Activated CD8-positive, alpha-beta memory T cell treated with anti-CD3 and anti-CD28 coated beads, Interleukin-2, amount 50 U/mL, for 1 hour (primary cell): ENCODE results near the gene GNB3.

Source experiments
- DNase-seq: peaks from one replicate; pipeline ENCODE4 v3.0.0-alpha.2; 2020; ENCODE audit errors: extremely low read depth

Gene GNB3

DNA sequence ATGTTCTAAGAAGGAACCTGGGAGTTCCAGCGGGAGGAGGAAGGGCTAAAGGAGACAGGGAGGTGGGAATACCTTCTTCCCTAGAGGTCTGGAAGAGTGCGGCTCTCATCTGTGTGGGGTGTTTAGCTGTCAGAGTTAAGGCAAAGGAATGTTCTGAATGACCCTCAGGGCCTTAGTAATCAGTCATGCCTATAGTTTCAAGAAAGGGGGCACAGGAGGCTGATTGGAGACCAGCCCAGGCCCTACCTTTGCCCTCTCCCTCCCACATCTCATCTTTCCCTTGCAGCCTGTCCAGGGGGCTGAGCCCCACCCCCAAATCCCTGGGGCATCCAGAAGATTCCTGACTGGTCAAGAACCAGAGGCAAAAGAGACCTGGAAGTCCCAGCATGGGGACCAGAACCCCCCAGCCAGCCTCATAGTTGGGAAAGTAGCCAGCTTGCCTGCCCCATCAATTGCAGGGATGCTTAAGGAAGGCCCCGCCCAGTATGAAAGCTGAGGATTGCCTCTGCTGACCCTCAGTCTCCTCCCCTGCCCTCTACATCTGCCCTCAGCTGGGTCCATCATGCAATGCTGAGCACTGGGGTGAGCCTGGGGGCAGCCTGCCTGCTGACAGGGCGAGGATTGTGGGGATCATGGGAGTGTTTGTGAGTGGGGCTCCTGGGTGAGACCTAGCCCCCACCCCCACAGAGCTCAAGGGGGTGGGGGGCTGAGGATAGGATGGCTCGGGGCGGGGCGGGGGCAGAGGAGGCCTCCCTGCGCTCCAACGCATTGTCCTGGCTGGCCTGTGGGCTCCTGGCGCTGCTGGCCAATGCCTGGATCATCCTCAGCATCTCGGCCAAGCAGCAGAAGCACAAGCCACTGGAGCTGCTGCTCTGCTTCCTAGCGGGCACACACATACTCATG, 17.3 kb upstream of the GNB3 start:
- DNase-seq: no peak

DNA sequence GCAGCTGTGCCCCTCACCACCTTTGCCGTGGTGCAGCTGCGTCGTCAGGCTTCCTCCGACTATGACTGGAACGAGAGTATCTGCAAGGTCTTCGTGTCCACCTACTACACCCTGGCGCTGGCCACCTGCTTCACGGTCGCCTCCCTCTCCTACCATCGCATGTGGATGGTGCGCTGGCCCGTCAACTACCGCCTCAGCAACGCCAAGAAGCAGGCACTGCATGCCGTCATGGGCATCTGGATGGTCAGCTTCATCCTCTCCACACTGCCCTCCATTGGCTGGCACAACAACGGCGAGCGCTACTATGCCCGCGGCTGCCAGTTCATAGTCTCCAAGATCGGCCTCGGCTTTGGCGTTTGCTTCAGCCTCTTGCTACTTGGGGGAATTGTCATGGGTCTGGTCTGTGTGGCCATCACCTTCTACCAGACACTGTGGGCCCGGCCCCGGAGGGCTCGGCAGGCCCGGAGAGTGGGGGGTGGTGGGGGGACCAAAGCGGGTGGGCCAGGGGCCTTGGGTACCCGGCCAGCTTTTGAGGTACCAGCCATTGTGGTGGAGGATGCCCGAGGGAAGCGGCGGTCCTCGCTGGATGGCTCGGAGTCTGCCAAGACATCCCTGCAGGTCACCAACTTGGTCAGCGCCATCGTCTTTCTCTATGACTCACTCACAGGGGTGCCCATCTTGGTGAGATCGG, 16.5 kb upstream of the GNB3 start:
- no peak for DNase-seq

DNA sequence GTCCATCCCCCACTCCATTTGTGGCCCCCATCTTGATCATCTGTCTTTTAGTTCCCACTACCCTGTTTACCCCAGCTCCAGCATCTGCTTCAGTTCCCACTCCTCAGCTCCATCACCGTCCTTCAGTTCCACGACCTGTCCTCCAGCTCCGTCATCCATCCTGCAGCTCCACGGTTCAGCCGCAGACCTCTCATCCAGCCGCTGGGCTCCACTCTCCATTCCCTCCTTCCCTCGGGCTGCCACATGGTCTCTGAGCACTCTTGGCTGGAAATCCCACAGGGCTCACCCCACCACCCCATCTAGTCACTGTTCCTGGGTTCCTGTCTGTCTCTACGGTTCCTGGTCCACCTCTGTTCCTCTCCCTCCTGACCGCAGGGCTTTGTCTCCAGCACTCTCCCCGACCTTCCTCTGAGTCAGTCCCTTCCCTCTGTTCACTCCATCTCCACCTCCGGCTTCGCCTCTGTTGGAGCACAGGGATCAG, 15.8 kb upstream of the GNB3 start:
- no peak for DNase-seq

DNA sequence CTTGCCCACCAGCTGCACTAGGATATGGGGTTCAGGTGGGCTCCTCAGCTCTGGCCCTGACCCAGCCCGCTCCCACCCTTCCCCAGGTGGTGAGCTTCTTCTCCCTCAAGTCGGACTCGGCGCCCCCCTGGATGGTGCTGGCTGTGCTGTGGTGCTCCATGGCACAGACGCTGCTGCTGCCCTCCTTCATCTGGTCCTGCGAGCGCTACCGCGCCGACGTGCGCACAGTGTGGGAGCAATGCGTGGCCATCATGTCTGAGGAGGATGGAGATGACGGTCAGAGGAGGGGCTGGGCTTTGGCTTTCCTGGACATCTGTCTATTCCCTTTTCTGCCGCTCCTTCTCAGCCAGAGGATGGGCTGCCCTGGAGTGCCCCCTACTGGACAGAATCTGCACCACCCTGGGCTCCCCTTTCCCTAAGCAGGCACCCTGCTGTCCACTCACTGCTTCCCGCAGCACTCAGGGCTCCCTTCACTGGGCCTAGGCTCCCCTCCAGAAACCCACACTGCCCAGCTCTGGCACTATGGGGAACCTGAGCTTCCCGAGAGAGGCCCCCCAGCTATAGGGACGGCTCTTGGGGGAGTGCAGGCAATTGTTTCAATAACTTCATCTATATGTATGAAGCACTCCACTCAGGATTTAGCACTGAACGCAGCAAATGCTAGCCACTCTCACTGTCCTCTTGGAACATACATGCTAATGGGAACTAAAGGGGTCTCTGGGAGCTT, 15.2 kb upstream of the GNB3 start:
- peak; percentile 27 for DNase-seq

DNA sequence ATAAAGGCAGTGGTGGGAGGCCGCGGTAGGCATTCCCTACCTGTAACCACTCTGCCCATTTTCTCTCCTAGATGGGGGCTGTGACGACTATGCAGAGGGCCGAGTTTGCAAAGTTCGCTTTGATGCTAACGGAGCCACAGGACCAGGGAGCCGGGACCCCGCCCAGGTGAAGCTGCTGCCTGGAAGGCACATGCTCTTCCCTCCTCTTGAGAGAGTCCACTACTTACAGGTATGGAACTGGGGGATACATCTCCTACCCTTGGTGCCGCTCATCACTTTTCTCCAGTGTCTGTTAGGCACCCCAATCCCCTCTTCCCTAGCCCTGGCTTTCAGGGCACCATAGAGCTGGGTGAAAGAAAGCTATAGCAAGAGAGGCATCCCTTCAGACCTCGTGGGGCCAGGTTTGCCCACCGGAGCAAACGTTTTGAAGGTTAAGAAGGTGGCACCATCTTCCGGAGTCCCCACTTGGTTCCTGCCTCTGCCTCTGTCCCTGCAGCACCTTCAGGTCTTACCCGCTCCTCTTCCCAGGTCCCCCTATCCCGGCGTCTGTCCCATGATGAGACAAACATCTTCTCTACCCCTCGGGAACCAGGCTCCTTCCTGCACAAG, 14.5 kb upstream of the GNB3 start:
- DNase-seq: no peak

DNA sequence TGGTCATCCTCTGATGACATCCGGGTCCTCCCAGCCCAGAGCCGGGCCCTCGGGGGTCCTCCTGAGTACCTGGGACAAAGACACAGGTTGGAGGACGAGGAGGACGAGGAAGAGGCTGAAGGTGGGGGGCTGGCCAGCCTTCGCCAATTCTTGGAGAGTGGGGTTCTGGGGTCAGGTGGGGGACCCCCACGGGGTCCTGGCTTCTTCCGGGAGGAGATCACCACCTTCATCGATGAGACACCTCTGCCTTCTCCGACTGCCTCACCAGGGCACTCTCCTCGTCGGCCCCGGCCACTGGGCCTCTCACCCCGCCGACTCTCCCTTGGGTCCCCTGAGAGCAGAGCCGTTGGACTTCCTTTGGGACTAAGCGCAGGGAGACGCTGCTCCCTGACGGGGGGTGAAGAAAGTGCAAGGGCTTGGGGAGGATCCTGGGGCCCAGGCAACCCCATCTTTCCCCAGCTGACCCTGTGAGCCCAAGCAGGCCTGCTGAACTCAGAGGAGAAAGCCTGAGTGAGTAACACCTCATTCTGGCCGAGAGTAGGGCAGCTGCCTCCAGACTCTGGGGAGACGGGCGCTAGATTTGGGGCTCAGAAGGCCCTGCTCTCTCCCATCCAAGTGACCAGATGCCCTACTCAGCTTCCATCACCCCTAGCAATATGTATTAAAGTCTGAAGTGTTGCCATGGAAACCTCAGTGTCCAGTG, 13.8 kb upstream of the GNB3 start:
- DNase-seq: no peak

DNA sequence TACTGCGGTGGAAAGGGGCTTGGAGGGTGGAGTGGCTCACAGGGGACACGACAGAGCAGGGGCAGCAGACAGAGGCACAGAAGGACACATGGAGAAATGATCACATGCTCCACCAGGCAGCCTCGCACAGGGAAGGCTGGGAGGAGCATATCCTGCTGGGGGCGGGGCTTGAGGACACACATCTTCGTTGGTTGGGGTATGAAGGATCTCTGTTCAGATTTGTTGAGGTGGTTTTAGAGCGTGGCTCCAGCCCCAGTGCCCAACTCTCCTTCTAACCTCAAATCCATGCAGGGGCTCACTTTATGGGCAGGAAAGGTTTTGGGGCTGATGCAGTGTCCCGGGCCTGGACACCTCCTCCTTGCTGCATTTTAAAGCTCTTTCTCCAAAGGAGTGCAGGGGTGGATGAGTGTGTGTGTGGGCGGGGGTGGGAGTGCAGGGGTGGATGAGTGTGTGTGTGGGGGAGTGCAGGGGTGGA, 13.3 kb upstream of the GNB3 start:
- DNase-seq: no peak

DNA sequence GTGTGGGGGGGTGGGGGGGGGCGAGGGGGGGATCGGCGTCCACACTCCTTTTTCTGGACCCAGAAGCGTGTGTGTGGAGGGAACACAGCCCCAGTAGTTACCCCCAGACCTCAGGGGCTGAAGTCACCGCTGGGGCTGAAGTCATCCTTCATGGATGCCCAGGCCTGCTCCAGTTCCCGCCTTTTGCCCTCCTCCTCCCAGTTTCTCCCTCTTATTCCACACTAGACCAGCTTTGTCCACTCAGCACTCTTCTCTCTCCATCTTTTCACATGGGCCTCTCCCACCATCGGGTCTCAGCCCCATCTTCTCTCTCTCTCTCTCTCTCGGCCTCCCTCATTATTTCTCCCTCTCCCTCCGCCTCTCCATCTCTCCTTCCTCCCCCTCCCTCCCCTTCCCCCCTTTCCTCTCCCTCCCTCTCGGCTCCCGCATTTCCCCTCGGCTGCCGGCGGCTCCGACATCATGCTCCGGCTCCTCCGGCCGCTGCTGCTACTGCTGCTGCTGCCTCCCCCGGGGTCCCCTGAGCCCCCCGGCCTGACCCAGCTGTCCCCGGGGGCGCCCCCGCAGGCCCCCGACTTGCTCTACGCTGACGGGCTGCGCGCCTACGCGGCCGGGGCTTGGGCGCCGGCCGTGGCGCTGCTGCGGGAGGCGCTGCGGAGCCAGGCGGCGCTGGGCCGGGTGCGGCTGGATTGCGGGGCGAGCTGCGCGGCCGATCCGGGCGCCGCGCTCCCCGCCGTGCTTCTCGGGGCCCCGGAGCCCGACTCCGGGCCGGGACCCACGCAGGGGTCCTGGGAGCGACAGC, 12.5 kb upstream of the GNB3 start, which contains the start of gene P3H3:
Gene P3H3, plus strand, starts transcription at position 426 of the 799 bp plus-strand sequence. Its CDS starts 34 bp downstream, at position 460.
- DNase-seq: no peak

DNA sequence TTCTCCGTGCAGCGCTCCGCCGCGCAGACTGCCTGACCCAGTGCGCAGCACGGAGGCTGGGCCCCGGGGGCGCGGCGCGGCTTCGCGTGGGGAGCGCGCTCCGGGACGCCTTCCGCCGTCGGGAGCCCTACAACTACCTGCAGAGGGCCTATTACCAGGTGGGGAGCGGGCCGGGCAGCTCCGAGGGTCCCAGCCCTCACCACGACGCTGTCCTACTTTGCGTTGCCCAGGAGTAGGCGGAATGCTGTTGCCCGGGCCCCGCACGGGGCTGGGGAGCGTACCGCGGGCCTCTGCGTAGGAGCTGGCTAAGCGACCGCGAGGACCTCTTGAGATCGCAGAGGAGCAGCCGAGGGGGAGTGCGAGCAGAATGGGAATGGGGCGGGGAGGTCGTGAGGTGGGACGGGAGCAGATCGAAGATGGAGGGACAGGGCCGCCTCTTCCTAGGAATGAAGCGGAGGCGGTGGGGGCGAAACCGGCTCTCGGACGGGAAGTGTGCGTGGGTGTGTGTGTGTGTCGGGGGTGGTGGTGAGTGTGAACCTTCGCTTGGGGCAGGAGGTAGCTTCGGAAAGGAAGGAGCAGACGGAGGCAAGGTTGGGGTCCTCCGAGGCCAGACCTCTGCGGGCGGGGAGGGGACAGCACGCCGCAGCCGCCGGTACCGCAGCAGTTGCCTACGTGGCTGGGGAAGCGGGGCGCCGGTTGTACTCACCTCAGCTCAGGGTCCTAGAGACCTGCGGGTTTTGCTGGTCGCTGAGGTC, 11.8 kb upstream of the GNB3 start:
- DNase-seq: no peak

DNA sequence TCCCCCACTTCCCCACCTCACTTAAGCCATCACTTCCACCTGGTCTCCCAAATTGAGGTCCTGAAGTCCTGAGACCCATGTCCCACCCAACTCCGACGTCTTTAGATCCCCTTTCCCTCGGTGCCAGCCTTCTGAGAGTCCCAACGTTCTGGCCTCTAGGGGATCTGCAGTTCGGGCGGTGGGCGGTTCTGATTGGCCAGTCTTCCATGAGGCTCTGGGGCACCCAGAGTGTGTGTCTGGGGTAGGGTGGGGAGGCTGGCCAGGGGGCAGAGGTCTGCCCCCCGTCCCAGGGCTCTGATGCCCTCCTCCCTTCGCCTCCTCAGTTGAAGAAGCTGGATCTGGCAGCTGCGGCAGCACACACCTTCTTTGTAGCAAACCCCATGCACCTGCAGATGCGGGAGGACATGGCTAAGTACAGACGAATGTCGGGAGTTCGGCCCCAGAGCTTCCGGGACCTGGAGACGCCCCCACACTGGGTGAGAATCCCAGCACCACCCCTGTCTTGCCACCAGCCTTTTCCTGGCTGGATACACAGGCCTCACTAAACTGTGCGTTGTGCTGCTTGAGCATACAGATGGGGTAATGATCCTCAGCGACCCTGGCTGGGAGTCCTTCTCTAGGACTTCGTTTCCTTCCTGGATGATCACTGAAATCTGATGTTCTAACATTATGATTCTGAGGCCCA, 11.0 kb upstream of the GNB3 start:
- no peak for DNase-seq

DNA sequence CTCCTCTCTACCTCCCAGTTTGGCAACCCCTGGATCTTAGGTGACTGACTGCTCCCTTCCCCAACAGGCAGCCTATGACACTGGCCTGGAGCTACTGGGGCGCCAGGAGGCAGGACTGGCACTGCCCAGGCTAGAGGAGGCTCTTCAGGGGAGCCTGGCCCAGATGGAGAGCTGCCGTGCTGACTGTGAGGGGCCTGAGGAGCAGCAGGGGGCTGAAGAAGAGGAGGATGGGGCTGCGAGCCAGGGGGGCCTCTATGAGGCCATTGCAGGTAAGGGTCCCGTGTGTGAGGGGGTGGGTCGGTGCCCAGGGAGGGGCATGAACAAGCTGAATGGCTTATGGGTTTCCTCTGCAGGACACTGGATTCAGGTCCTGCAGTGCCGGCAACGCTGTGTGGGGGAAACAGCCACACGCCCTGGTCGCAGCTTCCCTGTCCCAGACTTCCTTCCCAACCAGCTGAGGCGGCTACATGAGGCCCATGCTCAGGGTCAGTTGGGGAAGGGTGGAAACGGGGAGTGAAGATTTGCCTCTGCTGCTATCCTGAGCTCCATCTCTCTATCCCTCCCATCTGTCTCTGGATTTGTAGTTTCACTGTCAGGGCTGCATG, 10.3 kb upstream of the GNB3 start:
- no peak for DNase-seq

DNA sequence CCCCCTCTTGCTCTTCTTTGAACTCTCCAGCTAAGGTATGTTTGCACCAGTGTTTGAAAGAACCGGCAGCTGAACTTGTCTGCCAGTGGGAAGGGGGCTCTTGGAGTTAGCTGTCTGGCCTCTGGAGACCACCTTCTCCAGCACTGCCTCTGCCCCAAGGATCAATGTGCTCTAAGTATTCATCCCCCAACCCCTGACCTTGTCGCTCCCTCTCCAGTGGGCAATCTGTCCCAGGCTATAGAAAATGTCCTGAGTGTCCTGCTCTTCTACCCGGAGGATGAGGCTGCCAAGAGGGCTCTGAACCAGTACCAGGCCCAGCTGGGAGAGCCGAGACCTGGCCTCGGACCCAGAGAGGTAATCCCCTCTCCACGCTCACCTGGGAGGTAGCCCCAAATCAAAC, 9.7 kb upstream of the GNB3 start:
- DNase-seq: no peak

DNA sequence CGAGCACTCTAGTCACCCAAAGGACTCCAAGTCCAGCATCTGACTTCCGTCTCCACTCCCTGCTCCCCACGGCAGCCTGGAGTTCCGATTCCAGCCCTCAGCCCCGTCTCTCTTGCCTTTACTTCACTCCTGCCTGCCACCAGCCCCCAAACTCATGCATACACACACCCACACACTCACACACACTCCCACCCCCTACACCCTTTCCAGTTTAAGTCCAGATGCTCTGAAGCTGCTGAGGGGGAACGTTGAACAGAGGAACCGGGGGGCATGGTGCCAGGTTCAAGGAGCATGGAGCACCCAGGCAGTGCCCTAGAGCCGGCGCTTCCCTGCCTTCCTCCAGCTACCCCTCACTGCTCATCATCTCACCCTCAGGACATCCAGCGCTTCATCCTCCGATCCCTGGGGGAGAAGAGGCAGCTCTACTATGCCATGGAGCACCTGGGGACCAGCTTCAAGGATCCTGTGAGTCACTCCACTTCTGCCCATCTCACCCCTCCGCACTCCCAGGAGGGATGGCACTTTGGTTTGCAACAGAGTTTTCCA, 9.2 kb upstream of the GNB3 start:
- DNase-seq: no peak

DNA sequence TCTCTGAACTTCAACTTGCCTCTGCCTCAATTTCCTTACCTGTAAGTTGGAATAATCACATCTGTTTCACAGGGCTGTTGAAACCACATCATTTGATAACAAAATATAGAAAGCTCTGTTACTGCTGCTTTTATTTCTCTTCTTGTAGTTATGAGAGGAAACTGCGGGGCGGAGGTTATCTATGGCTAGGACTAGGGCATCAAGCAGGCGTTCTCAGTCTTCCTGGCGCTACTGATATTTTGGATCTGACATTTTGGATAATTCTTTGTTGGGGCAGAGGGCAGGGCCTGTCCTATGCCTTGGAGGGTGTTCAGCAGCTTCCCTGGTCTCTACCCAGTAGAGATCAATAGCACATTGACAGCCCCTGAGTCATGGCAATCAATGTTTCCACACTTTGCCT, 8.6 kb upstream of the GNB3 start:
- DNase-seq: no peak

DNA sequence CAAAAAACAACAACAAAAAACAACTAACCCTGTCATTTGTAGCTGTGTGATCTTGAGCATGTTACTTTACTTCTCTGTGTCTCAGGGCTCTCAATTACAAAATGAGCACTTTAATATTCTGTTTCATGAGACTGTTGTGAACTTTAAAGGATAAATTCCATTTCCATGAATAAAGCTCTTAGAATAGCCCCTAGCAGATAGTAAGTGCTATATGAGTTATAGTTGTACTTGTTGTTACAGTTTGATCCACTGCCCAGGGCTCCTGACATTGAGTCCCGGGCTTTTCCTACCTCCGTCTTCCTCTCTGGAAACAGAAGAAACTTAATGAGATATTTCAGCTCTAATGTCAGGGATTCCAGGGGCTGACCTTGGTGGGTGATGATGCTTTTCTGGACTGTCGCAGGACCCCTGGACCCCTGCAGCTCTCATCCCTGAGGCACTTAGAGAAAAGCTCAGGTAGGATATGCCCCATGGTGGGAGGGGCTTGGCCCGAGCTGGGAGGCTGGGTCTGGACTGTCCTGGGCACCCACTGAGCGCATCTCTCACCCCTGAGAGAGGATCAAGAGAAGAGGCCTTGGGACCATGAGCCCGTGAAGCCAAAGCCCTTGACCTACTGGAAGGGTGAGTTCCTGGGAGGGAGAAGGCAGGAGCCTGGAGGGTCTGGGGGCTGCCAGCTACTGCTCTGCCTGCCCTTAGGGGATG, 7.4 kb upstream of the GNB3 start:
- DNase-seq: no peak

DNA sequence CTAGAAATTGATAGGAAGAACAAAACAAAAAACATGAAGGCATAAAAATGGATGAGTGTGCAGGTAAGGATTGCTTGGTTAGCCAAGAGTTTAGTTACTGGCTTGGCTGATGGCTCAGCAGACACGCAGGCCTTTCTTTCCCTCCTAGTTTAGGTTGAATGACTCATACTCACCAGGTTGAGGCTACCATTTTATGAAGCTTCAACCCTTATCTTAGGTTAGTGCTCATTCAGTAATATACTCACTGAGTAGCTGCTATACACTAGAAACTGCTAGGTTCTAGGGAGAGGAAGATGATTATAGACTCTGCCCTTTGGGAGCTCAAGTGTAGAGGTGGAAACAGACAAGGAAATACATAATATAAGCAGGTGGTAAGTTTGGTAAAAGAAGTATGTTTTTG, 6.5 kb upstream of the GNB3 start:
- DNase-seq: no peak

DNA sequence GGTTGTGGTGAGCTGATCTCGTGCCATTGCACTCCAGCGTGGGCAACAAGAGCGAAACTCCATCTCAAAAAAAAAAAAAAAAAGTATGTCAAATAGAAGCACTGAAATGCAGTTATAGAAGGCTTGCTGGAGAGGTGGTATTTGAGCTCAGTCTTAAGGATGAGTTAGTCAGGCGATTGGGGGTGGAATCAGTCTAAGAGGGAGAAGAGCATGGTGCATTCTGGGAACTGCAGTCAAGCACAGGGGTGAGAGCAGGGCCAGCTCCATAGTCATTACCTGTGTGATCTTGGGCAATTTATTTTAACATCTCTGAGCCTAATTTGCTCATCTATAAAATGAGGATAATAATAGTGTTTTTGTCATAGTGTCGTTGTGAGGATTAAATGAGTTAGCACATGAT, 5.9 kb upstream of the GNB3 start:
- no peak for DNase-seq

DNA sequence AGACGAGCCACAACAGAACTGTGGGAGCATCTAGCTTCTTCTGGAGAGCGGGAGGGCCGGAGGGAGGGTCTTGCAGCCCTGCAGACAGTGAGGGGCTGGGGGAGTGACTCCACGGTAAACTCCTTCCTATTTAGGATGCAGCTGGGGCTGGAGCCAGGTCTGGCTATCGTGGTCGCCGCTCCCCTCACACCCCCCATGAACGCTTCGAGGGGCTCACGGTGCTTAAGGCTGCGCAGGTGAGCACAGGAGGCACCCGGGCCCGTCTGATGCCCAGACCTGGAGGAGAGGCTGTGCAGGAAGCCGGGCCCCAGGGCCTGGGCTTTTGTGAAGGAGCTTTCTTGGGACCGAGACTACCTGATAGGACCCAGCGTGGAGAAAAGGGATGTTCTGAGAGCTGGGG, 3.9 kb upstream of the GNB3 start:
- DNase-seq: no peak
